Measurements from ENCODE around the gene RPRML.

The RPRML gene

DNA sequence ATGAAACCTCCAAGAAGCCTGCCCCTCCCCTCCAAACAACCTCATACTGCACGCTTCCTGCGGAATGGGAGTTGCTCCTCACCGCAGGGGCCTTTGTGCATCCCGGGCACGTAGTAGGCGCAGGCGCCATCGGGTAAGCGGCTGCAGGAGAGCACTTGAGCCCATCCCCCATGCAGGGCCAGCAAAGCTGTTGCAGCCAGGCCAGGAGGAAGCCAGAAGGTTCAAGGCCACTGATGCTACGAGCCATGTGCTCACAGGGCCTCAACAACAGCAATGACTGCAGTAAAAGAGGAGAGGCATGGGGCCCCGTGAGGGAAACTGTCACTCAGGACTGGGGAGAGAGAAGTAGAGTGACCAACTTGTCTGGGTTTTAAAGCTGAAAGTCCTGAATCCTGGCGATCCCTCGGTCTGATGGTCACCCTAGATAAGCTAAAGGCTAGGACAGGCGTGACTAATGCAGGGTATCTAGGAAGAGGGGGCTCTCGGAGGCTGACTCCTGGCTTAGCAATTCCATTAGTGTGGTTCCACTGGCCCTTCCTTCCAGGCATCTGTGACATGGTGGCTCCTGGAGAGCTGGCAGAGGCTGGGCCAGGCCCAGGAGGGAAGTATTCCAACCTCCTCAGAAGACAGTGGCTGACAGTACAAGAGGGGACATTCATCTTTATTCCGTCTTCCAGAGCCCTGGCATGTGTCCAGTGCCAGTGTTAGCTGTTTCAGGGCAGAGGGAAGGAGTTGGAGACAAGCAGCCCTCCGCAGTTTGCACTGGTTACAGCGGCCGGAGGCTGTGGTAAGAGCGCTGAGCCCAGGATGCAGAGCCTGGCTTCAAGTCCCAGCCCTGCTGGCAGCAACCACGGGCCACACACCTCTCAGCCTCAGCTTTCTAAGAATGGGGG lies 35.3 kb downstream of the RPRML start:
- DNase-seq = no peak

DNA sequence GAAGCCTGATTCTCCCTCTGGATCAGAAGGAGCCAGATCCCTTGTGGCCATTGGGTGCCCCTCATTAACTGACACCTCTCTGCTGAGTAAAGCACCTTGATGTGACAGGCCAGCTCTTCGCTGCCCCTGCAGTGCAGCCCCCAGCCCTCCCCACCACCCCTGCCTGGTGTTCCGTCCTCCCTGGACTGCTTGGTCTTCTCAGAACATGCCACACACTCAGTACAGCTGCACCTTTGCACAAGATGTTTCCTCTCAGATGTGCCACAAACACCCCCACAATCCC lies 35.9 kb downstream of the RPRML start:
- no peak for DNase-seq

GRCh38 chr17:46942441-46943217 lies 36.4 kb downstream of the RPRML start:
- no peak for DNase-seq

- DNase-seq = no peak
Measured at GRCh38 chr17:46940692-46941404, 38.2 kb downstream of the RPRML start.

GRCh38 chr17:46935658-46936266 lies 43.3 kb downstream of the RPRML start:
- DNase-seq = no peak

- DNase-seq = no peak
Measured at GRCh38 chr17:46931596-46931995, 47.5 kb downstream of the RPRML start.

GRCh38 chr17:46930051-46930450 lies 49.0 kb downstream of the RPRML start:
- DNase-seq = no peak

DNA sequence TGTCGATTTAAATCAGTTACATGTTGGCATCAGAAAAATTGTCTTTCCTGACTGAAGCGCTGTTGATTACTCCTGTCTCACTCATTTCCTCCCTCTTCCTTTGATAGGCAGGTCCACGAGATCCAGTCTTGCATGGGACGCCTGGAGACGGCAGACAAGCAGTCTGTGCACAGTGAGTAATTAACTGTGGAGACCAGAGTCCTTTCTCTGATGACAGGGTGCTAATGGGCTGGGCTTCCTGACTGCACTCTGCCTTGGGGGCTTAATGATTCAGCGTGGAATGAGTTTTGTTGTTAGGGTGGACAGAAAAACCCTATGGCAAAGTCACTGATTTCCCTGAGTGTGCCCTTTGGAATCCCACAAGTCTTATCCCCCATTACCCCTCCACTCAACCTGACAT lies 49.6 kb downstream of the RPRML start:
- no peak for DNase-seq

- no peak for DNase-seq
Measured at GRCh38 chr17:46928467-46929261, 50.4 kb downstream of the RPRML start.
